Endothelial cell of umbilical vein (primary cell): Measurements from ENCODE around the gene EZH1. TPM values are rescaled to one million over a fixed set of nuclear protein-coding genes. Genes with fewer than 3 reads are reported as not detected.

Source experiments
- BruUV-seq: library from RNA; stranded (reverse); fragments of 400-500 nt; replicated peaks from 2 replicates; lab custom pipeline; 2021; lab: Mats Ljungman, UMichigan
- CTCF ChIA-PET: fragments of 300-600, 350-600 bp; sonication (Branson Sonifier 250); formaldehyde crosslinking; loops from one replicate; lab custom pipeline; 2021; ENCODE audit warnings: antibody characterized with exemption, inconsistent platforms; lab: Charles Lee
- POLR2A ChIA-PET: fragments of 300-600, 350-600 bp; sonication (Branson Sonifier 250); formaldehyde crosslinking; loops from one replicate; lab custom pipeline; 2021; ENCODE audit warnings: antibody characterized with exemption, inconsistent platforms; lab: Charles Lee
- DNase-seq: peaks from one replicate; pipeline ENCODE4 v3.0.0-alpha.2; 2011; ENCODE audit warnings: low read depth, low spot score
- FAIRE-seq: peaks from 2 replicates; lab custom pipeline; 2011; peaks lifted over from hg19 to GRCh38; lab: Jason Lieb, UNC
- H2AFZ ChIP-seq: 2 replicates; pipeline ENCODE4 v1.6.0; 2012; ENCODE audit warnings: low read depth, low read length, control low read depth, inconsistent platforms
- H3K27ac ChIP-seq: 2 replicates; pipeline ENCODE4 v1.5.1; 2011; ENCODE audit warnings: low read depth, mild to moderate bottlenecking, control low read depth, low read length, moderate library complexity; ENCODE audit not compliant: insufficient read depth
- H3K27me3 ChIP-seq, 2 experiments: 2 replicates each; pipeline versions ENCODE4 v1.6.0 to v1.6.1; 2011; ENCODE audit warnings: low read length in 2 of 2, mixed read lengths in 1 of 2; ENCODE audit not compliant: control insufficient read depth in 2 of 2, insufficient read depth in 2 of 2
- H3K36me3 ChIP-seq, 2 experiments: 2 replicates in 1 of 2; 3 replicates in 1 of 2; pipeline ENCODE4 v1.5.1; 2011; ENCODE audit warnings: low read length in 2 of 2, mild to moderate bottlenecking in 1 of 2, moderate library complexity in 1 of 2; ENCODE audit not compliant: control insufficient read depth in 2 of 2, insufficient read depth in 2 of 2; ENCODE audit errors: extremely low read depth in 1 of 2
- H3K4me1 ChIP-seq: 3 replicates; pipeline ENCODE4 v1.5.1; 2011; ENCODE audit warnings: mild to moderate bottlenecking, low read length; ENCODE audit not compliant: control insufficient read depth, insufficient read depth; ENCODE audit errors: extremely low read depth
- H3K4me2 ChIP-seq: 2 replicates; pipeline ENCODE4 v1.6.1; 2011; ENCODE audit warnings: low read length, control low read depth, mixed read lengths; ENCODE audit not compliant: insufficient read depth
- H3K4me3 ChIP-seq, 3 experiments: fragments of 200-600 bp in 1 of 3; sonication (generic), shearing (Covaris generic) in 1 of 3; replicated peaks in 1 of 3; 2 replicates each; pipeline ENCODE4 v1.5.1; 2011 to 2016; ENCODE audit warnings: control low read depth in 3 of 3, low read length in 3 of 3, mild to moderate bottlenecking in 2 of 3, inconsistent platforms in 1 of 3, low read depth in 1 of 3, moderate library complexity in 1 of 3; ENCODE audit not compliant: insufficient read depth in 1 of 3
- H3K79me2 ChIP-seq: 2 replicates; pipeline ENCODE4 v1.6.0; 2012; ENCODE audit warnings: low read length, inconsistent platforms; ENCODE audit not compliant: control insufficient read depth, insufficient read depth
- H3K9ac ChIP-seq: replicated peaks from 2 replicates; pipeline ENCODE3; 2011; ENCODE audit warnings: low read length, control low read depth; ENCODE audit not compliant: insufficient read depth; ENCODE audit errors: extremely low read depth
- H3K9me1 ChIP-seq: replicated peaks from 3 replicates; pipeline ENCODE4 v1.6.0; 2011; ENCODE audit warnings: mild to moderate bottlenecking, low read length; ENCODE audit not compliant: control insufficient read depth, insufficient read depth; ENCODE audit errors: extremely low read depth
- H3K9me3 ChIP-seq: replicated peaks from 2 replicates; pipeline ENCODE4 v1.5.1; 2012; ENCODE audit warnings: low read length, inconsistent platforms; ENCODE audit not compliant: control insufficient read depth, insufficient read depth
- H4K20me1 ChIP-seq: replicated peaks from 2 replicates; pipeline ENCODE3; 2011; ENCODE audit warnings: mild to moderate bottlenecking, low read length; ENCODE audit not compliant: control insufficient read depth, insufficient read depth; ENCODE audit errors: extremely low read depth
- EZH2 ChIP-seq: IDR thresholded peaks from 2 replicates; pipeline ENCODE4 v1.6.1; 2012; ENCODE audit warnings: borderline replicate concordance, low read depth, mild to moderate bottlenecking, moderate library complexity, low read length, inconsistent platforms; ENCODE audit not compliant: severe bottlenecking
- FOS ChIP-seq: IDR thresholded peaks from 2 replicates; pipeline ENCODE4 v1.6.1; 2011; ENCODE audit warnings: mild to moderate bottlenecking, low read length, moderate library complexity, borderline replicate concordance; ENCODE audit not compliant: insufficient read depth
- GATA2 ChIP-seq: IDR thresholded peaks from 2 replicates; pipeline ENCODE4 v1.7.0; 2011; ENCODE audit warnings: low read depth, mild to moderate bottlenecking, moderate library complexity, mixed read lengths, low read length; ENCODE audit not compliant: insufficient read length, insufficient read depth
- JUN ChIP-seq: IDR thresholded peaks from 2 replicates; pipeline ENCODE4 v1.6.1; 2011; ENCODE audit warnings: borderline replicate concordance, low read depth; ENCODE audit not compliant: insufficient read length, insufficient read depth
- MYC ChIP-seq: IDR thresholded peaks from one replicate; pipeline ENCODE4 v1.6.1; 2011; ENCODE audit warnings: mild to moderate bottlenecking, low read depth, low read length
- POLR2A ChIP-seq: IDR thresholded peaks from 2 replicates; pipeline ENCODE4 v1.6.1; 2012; ENCODE audit warnings: low read depth, mild to moderate bottlenecking, control low read depth, low read length
- POLR2AphosphoS5 ChIP-seq: IDR thresholded peaks from 2 replicates; pipeline ENCODE4 v1.6.1; 2012; ENCODE audit warnings: low read depth, mild to moderate bottlenecking, control low read depth, low read length, moderate library complexity; ENCODE audit not compliant: insufficient read depth
- dilution Hi-C: fragments of 300-500 bp; cut with MboI; formaldehyde crosslinking; loops from one replicate; pipeline ENCODE4 v1.15.0; 2019; ENCODE audit warnings: low sequenced_read_pairs; ENCODE audit not compliant: extremely low pct_ligation_motif_present
- intact Hi-C: fragments of 100-400 bp; cut with micrococcal nuclease; formaldehyde crosslinking; loops from one replicate; pipeline ENCODE4 v1.10.0; 2022
- polyA plus RNA-seq, 4 experiments: library from polyadenylated mRNA; depleted of rRNA in 3 of 4; stranded (reverse) in 3 of 4; unstranded in 1 of 4; fragments of >200 nt; gene quantifications; 2 replicates each; pipeline versions ENCODE4 v1.2.1 to v1.2.3, GENCODE V29; 2011 to 2012; ENCODE audit warnings: missing spikeins in 1 of 4
- total RNA-seq: library from RNA; stranded (reverse); gene quantifications from 2 replicates; pipeline ENCODE4 v1.2.3, GENCODE V29; 2021
- TF ChIP-seq, protein P1 (sequence below), 2 donors: IDR thresholded peaks; 1 replicate in 1 of 2; 2 replicates in 1 of 2; pipeline ENCODE4 v1.5.1; 2011; ENCODE audit warnings: low read length in 2 of 2, mild to moderate bottlenecking in 2 of 2, moderate library complexity in 2 of 2, control low read depth in 1 of 2, inconsistent platforms in 1 of 2, low read depth in 1 of 2; ENCODE audit not compliant: insufficient read depth in 1 of 2; ENCODE audit errors: extremely low read depth in 1 of 2
- TF ChIP-seq, protein P2 (sequence below): IDR thresholded peaks from 2 replicates; pipeline ENCODE4 v1.6.1; 2011; ENCODE audit not compliant: insufficient read depth, insufficient read length

Gene EZH1
- total and polyA plus RNA-seq, 2 donors (not counting 3 experiments of a cell fraction or from before 2014, with no cell fraction given) = 31.4 to 33.7 TPM

DNA sequence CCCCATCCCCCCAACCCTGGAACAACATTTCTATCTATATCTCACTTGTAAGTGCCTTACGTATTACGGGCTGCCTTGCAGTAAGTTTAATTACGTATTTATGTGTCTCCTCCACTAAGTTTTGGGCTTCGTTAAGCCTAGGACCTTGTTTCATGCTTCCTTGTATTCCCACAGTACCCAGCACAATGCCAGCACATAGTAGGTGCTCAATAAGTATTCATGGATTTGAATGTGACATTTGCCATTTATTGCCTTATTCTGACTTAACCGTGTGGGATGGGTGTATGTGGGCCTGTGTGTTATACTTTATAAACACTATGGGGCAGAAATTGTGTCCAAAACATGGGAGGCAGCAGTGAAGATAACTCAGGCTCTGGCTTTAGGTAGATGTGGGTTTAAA, 47.7 kb upstream of the EZH1 start:
- TF ChIP-seq POLR2A (no peak), EZH2 (no peak), GATA2 (no peak), FOS (no peak), JUN (no peak), MYC (no peak), POLR2AphosphoS5 (no peak)
- TF ChIP-seq, protein P1, sequence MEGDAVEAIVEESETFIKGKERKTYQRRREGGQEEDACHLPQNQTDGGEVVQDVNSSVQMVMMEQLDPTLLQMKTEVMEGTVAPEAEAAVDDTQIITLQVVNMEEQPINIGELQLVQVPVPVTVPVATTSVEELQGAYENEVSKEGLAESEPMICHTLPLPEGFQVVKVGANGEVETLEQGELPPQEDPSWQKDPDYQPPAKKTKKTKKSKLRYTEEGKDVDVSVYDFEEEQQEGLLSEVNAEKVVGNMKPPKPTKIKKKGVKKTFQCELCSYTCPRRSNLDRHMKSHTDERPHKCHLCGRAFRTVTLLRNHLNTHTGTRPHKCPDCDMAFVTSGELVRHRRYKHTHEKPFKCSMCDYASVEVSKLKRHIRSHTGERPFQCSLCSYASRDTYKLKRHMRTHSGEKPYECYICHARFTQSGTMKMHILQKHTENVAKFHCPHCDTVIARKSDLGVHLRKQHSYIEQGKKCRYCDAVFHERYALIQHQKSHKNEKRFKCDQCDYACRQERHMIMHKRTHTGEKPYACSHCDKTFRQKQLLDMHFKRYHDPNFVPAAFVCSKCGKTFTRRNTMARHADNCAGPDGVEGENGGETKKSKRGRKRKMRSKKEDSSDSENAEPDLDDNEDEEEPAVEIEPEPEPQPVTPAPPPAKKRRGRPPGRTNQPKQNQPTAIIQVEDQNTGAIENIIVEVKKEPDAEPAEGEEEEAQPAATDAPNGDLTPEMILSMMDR (IDR thresholded peaks at IDR 0.05; ENCODE audit: extremely low read depth in 1 of 2, insufficient read depth in 1 of 2, low read depth in 1 of 2, low read length in 2 of 2) = no peak
- TF ChIP-seq, protein P2, sequence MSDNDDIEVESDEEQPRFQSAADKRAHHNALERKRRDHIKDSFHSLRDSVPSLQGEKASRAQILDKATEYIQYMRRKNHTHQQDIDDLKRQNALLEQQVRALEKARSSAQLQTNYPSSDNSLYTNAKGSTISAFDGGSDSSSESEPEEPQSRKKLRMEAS = no peak
- no peak overlapping the region for H3K9ac ChIP-seq

More for the DNA sequence above, 47.7 kb upstream of the EZH1 start:
- dilution Hi-C loops = no loop called here
- intact Hi-C loops = no loop called here
- FAIRE-seq (no peak), DNase-seq (no peak)
- Histone ChIP-seq H3K79me2 (no peaks in the 10 kb centered on the region), H3K4me2 (no peak overlapping the region), H3K27me3 (no peaks in the 10 kb centered on the region), H3K9me3 (no peaks in the 10 kb centered on the region), H3K36me3 (peaks cover 0 to 2% of the 10 kb centered on the region in 2 experiments), H3K27ac (no peak overlapping the region), H3K4me1 (peaks cover 6% of the 10 kb centered on the region), H3K9me1 (no peaks in the 10 kb centered on the region), H3K4me3 (no peak overlapping the region), H2AFZ (no peak overlapping the region), H4K20me1 (no peaks in the 10 kb centered on the region)
- no TSS peak for BruUV-seq
- POLR2A ChIA-PET = interaction anchor here (0.7 kb wide), 1 partner anchor 11 kb away, joined by 4 read pairs; no protein-coding TSS in a partner anchor
- CTCF ChIA-PET = no interaction called here
